VCaP (cell line): Measurements from ENCODE around the gene NKAIN2.

Experiments
- H3K27ac ChIP-seq: fragments of 450-650 bp; 2 replicates; pipeline ENCODE4 v1.5.1; 2017
- TF ChIP-seq, protein P1 (sequence below): fragments of 450-650 bp; conservative IDR thresholded peaks from 2 replicates; pipeline ENCODE4 v1.5.1; 2017; ENCODE audit warnings: mild to moderate bottlenecking, moderate library complexity

NKAIN2 gene

DNA sequence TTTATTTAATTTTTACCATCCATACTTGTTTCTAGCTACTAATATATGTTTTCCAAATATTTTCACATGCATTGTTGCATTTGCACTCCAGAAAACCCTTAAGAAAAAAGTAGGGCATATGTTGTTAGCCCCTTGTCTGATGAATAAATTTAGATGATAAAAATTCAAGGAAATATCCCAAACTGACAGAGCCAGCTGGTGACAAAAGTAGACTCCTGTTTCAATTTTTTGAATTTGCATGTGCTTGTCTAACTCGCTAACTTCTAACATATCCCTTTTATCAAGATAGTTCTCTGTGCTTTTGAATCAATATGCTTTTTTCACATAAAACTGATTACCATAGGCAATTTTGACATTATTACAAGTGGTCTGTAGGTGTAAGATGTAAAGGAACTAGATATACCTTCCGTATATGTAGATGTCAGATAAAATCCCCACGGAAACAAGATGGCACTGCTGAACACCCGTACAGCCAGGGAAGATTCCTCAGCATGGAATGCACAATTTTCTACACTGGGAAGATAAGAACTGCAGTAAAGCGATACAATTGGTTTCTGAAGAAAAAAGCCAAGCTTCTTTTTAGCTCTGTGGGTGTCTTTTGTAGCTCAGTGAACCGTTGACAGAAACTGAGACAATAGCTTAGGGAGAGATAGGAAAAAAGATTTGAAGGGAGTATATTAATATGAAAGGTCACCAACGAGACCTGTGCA lies 721.0 kb downstream of the NKAIN2 start:
- TF ChIP-seq, protein P1, sequence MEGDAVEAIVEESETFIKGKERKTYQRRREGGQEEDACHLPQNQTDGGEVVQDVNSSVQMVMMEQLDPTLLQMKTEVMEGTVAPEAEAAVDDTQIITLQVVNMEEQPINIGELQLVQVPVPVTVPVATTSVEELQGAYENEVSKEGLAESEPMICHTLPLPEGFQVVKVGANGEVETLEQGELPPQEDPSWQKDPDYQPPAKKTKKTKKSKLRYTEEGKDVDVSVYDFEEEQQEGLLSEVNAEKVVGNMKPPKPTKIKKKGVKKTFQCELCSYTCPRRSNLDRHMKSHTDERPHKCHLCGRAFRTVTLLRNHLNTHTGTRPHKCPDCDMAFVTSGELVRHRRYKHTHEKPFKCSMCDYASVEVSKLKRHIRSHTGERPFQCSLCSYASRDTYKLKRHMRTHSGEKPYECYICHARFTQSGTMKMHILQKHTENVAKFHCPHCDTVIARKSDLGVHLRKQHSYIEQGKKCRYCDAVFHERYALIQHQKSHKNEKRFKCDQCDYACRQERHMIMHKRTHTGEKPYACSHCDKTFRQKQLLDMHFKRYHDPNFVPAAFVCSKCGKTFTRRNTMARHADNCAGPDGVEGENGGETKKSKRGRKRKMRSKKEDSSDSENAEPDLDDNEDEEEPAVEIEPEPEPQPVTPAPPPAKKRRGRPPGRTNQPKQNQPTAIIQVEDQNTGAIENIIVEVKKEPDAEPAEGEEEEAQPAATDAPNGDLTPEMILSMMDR, result no peak
- H3K27ac ChIP-seq, result no peak overlapping the region

- TF ChIP-seq, protein P1, result no peak
- no peak overlapping the region for H3K27ac ChIP-seq
Measured at GRCh38 chr6:124530926-124531325, 727.3 kb downstream of the NKAIN2 start.

- TF ChIP-seq, protein P1, result no peak
- no peak overlapping the region for H3K27ac ChIP-seq
Measured at GRCh38 chr6:124535299-124535698, 731.6 kb downstream of the NKAIN2 start.

- no peak overlapping the region for H3K27ac ChIP-seq
- TF ChIP-seq, protein P1, result no peak
Measured at GRCh38 chr6:124535746-124536145, 732.1 kb downstream of the NKAIN2 start.

GRCh38 chr6:124536157-124536841 lies 732.6 kb downstream of the NKAIN2 start:
- TF ChIP-seq, protein P1, result no peak
- no peak overlapping the region for H3K27ac ChIP-seq

GRCh38 chr6:124536842-124537191 lies 733.2 kb downstream of the NKAIN2 start:
- TF ChIP-seq, protein P1, result no peak
- H3K27ac ChIP-seq, result no peak overlapping the region

DNA sequence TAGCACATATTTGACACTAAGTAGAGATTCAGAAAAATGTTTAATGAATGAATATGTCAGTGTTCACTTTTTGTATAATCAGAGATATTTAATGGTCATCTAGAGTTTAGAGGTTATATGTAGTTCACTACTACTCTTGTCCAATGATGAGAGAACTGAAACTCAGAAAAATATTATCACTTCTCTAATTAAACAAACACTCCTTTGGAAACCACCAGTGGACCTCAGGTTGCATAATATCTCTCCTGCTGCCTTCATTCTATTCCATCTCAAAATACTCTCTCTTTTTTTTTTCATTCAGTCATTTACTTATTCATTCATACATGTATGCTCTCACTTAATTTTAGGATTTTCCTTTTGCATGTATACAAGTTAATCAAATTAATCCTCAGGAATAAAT lies 735.4 kb downstream of the NKAIN2 start:
- TF ChIP-seq, protein P1, result no peak

More for the DNA sequence above, 735.4 kb downstream of the NKAIN2 start:
- H3K27ac ChIP-seq, result no peak overlapping the region
